C4-2B (cell line): ENCODE data around the gene PILRA.
"Not testable (repeated sequence)": the region's sequence is repeated elsewhere in the genome, so short reads cannot be mapped to it uniquely, and the experiment has no call there.

Experiments
- H3K27ac ChIP-seq: fragments of 450-650 bp; 2 replicates; pipeline ENCODE4 v1.5.1; 2017
- ZFX ChIP-seq: fragments of 450-650 bp; IDR thresholded peaks from 2 replicates; pipeline ENCODE4 v1.6.1; 2017
- TF ChIP-seq, protein P1 (sequence below): fragments of 450-650 bp; conservative IDR thresholded peaks from 2 replicates; pipeline ENCODE4 v1.5.1; 2017; ENCODE audit warnings: mild to moderate bottlenecking

PILRA gene

DNA sequence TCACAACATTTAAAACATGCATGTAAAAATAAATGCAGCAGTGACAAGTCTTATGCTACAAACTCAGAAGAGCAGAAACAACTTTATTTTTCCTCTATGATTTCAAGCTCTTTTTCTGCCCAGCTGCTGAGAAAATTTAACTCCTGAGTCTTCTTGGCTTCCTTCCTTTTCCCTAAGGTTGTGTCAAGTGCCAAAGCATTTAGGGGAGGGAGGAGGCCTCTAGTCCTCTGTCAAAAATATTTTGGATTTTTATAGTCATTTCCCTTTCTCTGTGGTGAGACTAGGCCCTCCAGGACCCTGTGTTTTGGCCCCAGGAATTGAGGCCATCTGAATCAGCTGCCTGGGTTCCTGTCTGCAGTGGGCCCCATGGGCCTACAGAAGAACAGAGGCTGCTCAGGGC, 26.4 kb upstream of the PILRA start:
- TF ChIP-seq, protein P1, sequence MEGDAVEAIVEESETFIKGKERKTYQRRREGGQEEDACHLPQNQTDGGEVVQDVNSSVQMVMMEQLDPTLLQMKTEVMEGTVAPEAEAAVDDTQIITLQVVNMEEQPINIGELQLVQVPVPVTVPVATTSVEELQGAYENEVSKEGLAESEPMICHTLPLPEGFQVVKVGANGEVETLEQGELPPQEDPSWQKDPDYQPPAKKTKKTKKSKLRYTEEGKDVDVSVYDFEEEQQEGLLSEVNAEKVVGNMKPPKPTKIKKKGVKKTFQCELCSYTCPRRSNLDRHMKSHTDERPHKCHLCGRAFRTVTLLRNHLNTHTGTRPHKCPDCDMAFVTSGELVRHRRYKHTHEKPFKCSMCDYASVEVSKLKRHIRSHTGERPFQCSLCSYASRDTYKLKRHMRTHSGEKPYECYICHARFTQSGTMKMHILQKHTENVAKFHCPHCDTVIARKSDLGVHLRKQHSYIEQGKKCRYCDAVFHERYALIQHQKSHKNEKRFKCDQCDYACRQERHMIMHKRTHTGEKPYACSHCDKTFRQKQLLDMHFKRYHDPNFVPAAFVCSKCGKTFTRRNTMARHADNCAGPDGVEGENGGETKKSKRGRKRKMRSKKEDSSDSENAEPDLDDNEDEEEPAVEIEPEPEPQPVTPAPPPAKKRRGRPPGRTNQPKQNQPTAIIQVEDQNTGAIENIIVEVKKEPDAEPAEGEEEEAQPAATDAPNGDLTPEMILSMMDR: no peak
- TF ChIP-seq ZFX: no peak
- H3K27ac ChIP-seq: no peak overlapping the region

DNA sequence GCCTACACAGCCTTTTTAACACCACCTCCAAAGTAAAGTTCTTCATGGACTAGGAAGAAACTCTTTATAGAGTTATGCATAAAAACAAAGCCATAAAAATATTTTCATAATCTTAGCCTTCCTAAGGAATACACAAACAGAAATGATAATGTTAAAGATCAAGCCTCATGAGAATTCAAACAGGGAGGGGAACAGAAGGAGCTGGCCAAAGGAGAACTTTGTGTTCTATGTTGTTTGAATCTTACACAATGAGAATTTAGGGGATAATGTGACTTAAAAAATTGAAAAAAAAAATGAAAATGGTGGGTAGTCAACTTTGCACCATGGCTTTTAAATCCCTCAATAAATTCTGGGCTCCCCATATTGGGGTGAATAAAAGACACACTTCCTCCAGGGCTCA, 24.5 kb upstream of the PILRA start:
- TF ChIP-seq ZFX: no peak
- TF ChIP-seq, protein P1: no peak
- no peak overlapping the region for H3K27ac ChIP-seq

DNA sequence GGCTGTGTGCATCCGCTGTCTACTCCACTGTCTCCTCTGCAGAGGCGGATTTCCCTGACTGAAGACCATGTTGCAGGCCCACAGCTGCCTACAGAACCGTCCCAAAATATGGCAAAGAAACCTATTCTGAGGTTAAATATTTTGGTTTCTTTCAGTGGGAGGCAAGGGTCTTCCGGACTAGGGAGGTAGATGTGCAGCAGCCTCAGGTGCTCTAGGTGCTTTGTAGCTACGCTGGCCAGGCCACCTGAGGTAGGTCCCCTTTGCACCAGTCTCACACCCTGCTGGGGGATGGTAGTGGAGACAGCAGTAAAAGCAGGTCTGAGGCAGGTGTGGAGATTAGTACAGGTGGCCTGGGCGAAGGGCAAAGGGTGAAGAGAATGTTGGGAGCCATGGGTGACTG, 23.5 kb upstream of the PILRA start:
- H3K27ac ChIP-seq: no peak overlapping the region
- no peak for TF ChIP-seq ZFX
- TF ChIP-seq, protein P1: no peak

DNA sequence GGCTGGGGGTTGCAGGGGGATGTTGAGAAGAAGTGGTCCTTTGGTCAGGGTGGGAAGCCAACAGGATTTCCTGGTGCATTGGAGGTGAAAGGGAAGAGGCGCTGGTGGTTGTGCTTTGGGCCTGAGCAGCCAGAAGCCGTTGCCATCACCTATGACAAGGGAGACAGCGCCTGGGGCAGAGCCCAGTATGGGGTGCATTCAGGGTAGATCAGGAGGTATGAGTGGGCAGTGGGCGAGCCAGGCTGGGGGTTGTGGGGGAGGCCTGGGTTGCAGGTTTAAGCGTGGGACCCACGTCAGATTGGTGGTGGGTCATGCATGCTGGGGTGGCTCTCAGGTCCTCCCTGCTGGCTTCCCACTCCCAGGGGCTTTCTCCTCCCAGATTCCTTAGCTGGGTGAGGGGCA, 21.6 kb upstream of the PILRA start:
- H3K27ac ChIP-seq: no peak overlapping the region
- TF ChIP-seq, protein P1: no peak
- TF ChIP-seq ZFX: no peak

DNA sequence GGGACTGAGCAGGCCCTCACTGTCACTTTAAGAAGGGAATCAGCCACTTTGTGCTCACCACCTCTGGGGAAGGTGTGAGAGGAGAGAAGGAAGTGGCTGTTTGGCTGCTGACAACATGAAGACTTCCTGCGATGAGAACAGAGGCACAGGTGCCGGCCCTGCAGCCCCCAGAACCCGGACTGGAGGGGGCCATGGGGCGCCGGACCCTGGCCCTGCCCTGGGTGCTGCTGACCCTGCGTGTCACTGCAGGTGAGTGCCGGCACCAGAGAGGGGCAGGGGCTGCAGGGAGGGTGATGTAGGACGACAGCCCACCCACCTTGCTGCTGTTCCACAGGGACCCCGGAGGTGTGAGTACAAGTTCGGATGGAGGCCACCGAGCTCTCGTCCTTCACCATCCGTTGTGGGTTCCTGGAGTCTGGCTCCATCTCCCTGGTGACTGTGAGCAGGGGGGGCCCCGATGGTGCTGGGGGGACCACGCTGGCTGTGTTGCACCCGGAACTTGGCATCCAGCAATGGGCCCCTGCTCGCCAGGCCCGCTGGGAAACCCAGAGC, 21.0 kb upstream of the PILRA start:
- H3K27ac ChIP-seq: not testable (repeated sequence)

DNA sequence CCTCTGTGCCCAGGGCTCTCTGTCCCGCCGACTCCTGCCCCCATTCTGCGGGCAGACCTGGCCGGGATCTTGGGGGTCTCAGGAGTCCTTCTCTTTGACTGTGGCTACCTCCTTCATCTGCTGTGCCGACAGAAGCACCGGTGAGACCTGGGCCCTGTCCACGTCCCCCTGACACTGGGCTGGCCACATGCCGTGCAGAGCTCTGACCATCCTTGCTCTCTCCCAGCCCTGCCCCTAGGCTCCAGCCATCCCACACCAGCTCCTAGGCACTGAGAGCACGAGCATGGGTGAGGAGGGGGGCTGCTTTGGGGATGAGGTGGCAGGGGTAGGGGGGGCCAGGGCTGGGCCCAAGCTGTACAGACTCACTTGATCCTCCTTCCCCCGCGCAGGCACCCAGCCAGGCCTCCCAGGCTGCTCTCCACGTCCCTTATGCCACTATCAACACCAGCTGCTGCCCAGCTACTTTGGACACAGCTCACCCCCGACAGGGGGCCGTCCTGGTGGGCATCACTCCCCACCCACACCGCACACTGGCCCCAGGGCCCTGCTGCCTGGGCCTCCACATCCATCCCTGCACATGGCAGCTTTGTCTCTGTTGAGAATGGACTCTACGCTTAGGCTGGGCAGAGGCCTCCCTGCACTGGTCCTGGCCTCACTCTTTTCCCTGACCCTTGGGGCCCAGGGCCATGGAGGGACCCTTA, 20.2 kb upstream of the PILRA start:
- no peak overlapping the region for H3K27ac ChIP-seq
- TF ChIP-seq, protein P1: no peak
- TF ChIP-seq ZFX: no peak

DNA sequence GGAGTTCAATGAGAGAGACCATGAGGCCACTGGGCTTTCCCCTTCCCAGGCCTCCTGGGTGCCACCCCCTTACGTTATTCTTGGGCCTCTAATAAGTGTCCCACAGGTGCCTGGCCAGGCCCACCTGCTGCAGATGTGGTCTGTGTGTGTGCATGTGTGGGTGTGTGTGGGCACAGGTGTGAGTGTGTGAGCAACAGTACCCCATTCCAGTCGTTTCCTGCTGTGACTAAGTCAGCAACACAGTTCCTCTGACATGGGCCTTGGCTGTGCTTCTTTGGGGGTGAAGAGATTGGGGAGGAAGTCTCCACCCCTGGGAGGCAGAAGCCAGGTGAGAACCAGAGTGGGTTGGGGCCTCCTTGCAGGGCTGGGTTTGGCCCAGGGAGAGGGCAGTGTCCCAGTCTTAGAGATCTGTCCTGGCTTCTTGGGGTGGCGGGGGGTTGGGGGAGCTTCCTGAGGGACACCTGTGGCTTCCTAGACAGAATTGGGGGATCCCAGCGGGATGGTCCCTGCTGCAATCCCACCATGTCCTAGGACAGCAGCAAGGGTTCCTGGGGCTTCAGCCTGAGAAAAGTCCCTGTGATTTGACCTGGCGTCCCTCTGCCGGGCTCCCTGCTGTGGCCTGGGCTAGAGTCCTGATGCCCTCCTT, 19.5 kb upstream of the PILRA start:
- no peak overlapping the region for H3K27ac ChIP-seq

More for the DNA sequence above, 19.5 kb upstream of the PILRA start:
- TF ChIP-seq, protein P1: no peak
- no peak for TF ChIP-seq ZFX
